ENCODE results near the gene SLC48A1. TPM values are rescaled to one million over a fixed set of nuclear protein-coding genes. Genes with fewer than 3 reads are reported as not detected.

The SLC48A1 gene
- total RNA-seq, 1 donor from 2014 or later: 13.0 TPM

DNA sequence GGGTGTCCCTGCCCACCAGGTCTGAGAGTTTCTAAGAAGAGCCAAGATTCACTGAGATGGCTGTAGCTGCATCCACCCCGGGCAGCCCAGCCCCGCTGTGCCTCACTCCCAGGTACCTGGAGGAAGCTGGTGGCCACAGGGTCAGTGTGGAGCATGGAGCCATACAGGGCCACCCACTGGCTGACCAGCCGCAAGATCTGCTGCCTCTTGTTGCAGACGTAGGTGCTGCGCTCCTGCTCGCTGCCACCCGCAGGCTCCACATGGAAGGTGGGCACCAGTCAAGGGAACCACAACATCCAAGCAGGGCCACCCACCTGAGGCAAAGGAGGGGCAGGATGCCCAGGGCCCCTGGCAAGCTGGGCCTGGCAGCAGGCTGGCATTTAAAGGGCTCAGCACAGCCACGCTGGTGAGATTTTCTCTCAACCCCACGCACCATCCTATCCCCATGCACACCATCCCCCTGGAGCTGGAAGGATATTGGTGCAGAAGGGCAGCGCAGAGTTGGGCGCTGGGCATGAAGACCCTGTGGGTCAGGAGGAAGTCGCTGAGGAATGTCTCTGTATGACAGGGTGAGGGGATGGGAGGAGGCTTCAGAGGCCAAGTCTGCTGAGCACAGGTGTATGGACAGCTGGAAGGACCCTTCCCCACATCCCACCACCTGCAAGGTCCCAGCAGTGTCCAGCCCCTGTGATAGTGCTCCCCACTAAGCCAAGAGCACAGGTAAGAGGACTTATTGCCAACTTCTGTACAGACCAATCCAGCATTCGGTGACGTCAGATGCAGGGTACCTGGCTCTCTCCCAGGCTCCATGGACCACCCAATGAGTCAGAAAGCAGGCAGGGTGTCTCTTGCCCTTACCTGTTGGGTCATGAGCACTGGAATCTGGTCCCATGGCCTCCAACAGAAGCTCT, 25.2 kb upstream of the SLC48A1 start:
- H3K9me3 Mint-ChIP-seq: no peaks in the 10 kb centered on the region
- H3K4me1 Mint-ChIP-seq: peaks cover 11% of the 10 kb centered on the region
- H3K27me3 Mint-ChIP-seq (ENCODE audit: low read depth): peaks cover 16% of the 10 kb centered on the region
- H3K27ac Mint-ChIP-seq (ENCODE audit: unreplicated experiment): no peak overlapping the region
- H3K4me3 Mint-ChIP-seq: no peak overlapping the region
- TF ChIP-seq, protein P1, sequence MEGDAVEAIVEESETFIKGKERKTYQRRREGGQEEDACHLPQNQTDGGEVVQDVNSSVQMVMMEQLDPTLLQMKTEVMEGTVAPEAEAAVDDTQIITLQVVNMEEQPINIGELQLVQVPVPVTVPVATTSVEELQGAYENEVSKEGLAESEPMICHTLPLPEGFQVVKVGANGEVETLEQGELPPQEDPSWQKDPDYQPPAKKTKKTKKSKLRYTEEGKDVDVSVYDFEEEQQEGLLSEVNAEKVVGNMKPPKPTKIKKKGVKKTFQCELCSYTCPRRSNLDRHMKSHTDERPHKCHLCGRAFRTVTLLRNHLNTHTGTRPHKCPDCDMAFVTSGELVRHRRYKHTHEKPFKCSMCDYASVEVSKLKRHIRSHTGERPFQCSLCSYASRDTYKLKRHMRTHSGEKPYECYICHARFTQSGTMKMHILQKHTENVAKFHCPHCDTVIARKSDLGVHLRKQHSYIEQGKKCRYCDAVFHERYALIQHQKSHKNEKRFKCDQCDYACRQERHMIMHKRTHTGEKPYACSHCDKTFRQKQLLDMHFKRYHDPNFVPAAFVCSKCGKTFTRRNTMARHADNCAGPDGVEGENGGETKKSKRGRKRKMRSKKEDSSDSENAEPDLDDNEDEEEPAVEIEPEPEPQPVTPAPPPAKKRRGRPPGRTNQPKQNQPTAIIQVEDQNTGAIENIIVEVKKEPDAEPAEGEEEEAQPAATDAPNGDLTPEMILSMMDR (conservative IDR thresholded peaks at IDR 0.05): no peak
- H3K36me3 Mint-ChIP-seq (ENCODE audit: low read depth): no peaks in the 10 kb centered on the region
- no peak for DNase-seq (ENCODE audit: low read depth, low spot score)

DNA sequence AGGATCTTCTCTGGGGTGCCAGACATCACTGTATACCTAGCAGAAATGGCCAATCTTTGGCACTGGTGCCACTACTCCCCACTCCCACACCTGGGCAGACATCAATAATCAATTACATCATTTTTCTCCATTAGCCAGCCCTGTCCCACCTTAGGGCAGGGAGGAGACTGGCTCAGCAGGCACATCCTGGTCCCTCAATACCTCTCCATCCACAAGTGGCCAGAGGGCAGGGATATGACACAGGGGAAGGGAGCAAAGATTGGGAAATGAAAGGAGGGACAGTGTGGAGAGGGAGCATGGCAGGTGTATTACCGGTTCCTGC, 24.6 kb upstream of the SLC48A1 start:
- Mint-ChIP-seq H3K9me3 (no peaks in the 10 kb centered on the region), H3K4me1 (peaks cover 11% of the 10 kb centered on the region)
- TF ChIP-seq, protein P1 (conservative IDR thresholded peaks at IDR 0.05): no peak

DNA sequence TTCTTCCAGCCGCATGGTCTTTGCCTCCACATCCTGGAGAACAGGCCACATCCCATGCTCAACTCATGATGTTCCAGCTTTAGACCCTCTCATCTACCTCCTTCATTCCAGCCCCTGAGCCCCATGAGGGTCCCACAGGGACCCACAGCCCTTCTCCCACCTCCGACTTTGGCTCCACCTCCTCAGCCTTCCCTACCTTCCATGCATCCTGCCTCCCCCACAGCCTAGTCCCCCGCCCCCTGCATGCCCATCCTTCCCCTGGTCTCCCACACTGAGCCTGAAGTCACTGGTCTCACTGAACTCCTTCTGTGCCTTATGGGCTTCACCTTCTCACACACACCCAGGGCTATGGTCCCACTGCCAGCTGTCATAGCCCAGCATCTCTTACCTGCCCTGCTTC, 24.1 kb upstream of the SLC48A1 start:
- TF ChIP-seq, protein P1 (conservative IDR thresholded peaks at IDR 0.05): no peak
- Mint-ChIP-seq H3K9me3 (no peaks in the 10 kb centered on the region), H3K27ac (ENCODE audit: unreplicated experiment) (no peak overlapping the region), H3K27me3 (ENCODE audit: low read depth) (peaks cover 11% of the 10 kb centered on the region), H3K4me1 (peaks cover 14% of the 10 kb centered on the region), H3K4me3 (no peak overlapping the region), H3K36me3 (ENCODE audit: low read depth) (no peaks in the 10 kb centered on the region)
- DNase-seq (ENCODE audit: low read depth, low spot score): no peak

More for the DNA sequence above, 24.6 kb upstream of the SLC48A1 start:
- Mint-ChIP-seq H3K4me3 (no peak overlapping the region), H3K27me3 (ENCODE audit: low read depth) (peaks cover 15% of the 10 kb centered on the region), H3K27ac (ENCODE audit: unreplicated experiment) (no peak overlapping the region), H3K36me3 (ENCODE audit: low read depth) (no peaks in the 10 kb centered on the region)
- no peak for DNase-seq (ENCODE audit: low read depth, low spot score)

DNA sequence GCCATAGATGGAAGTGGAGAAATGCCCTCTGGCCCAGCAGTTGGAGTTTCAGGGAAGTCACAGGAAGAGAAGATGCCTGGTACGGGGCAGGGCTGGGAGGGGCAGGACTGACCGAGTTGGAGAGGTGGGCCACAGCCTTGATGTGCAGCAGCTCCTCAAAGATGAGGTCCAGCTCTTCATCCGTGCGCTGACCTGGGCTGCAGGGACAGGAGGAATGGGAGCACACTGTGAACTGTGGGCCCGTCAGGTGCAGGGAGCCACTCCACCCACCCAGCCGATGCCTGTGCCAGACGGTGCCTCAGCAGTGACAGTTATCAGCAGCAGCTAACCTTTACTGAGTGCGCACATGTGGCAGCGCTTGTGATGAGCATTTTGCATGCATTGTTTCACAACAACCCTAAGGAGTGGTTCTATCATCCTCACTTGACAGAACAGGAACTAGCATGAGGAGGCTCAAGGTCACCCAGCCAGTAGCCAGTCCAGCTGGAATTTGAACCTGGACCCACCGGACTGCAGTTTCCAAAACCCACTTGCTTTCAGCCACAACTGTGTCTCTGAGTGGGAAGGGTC, 22.7 kb upstream of the SLC48A1 start:
- Mint-ChIP-seq H3K27me3 (ENCODE audit: low read depth) (peaks cover 2% of the 10 kb centered on the region), H3K36me3 (ENCODE audit: low read depth) (no peaks in the 10 kb centered on the region), H3K4me1 (peaks cover 10% of the 10 kb centered on the region), H3K9me3 (no peaks in the 10 kb centered on the region), H3K27ac (ENCODE audit: unreplicated experiment) (no peak overlapping the region), H3K4me3 (no peak overlapping the region)
- no peak for DNase-seq (ENCODE audit: low read depth, low spot score)
- TF ChIP-seq, protein P1 (conservative IDR thresholded peaks at IDR 0.05): no peak

DNA sequence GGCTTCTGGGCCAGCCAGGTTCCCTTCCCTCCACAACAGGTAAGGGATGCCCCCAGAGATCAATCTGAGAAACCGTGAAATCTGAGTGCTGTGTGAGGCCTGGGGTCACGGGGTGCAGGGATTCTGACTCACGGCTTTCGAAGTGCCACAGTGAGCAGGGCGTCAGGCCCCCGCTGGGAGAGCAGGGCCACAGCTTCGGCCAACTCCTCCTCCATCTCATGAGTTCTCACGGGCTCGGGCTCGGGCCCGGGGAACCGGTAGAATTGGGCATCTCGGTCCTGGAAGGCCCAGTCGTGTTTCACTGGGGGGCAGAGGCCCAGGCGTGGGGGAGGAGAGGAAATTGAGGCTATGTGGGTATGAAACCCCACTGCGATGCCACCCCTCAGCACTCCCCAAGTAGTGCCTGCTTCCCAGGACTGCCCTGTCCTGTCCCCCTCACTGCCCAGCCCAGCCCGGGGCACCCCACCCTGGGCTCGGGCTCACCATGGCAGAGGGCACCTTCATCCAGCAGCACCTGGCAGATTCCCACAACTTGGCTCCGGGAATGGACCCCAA, 22.0 kb upstream of the SLC48A1 start:
- Mint-ChIP-seq H3K9me3 (no peaks in the 10 kb centered on the region), H3K36me3 (ENCODE audit: low read depth) (no peaks in the 10 kb centered on the region), H3K4me3 (no peak overlapping the region), H3K27me3 (ENCODE audit: low read depth) (peaks cover 2% of the 10 kb centered on the region), H3K27ac (ENCODE audit: unreplicated experiment) (no peak overlapping the region), H3K4me1 (peaks cover 11% of the 10 kb centered on the region)
- no peak for DNase-seq (ENCODE audit: low read depth, low spot score)
- TF ChIP-seq, protein P1 (conservative IDR thresholded peaks at IDR 0.05): no peak
